Uterus (tissue), 4 donors: ENCODE results near the gene STX2. TPM values are rescaled to one million over a fixed set of nuclear protein-coding genes. Genes with fewer than 3 reads are reported as not detected.

Source experiments
- DNase-seq, 2 donors: peaks; one replicate each; pipeline ENCODE4 v3.0.0-alpha.2; 2019 to 2020
- H3K27ac ChIP-seq, 2 donors: fragments of 200-600 bp; sonication (generic); 1 replicate in 1 of 2; 2 replicates in 1 of 2; pipeline ENCODE4 v1.5.1; 2016 to 2018
- H3K27me3 ChIP-seq, 2 donors: fragments of 200-600 bp; sonication (generic); one replicate each; pipeline ENCODE4 v1.5.1; 2018 to 2019; ENCODE audit warnings: control low read depth in 1 of 2
- H3K36me3 ChIP-seq, 2 donors: fragments of 200-600 bp; sonication (generic); one replicate each; pipeline ENCODE4 v1.5.1; 2019; ENCODE audit warnings: control low read depth in 1 of 2
- H3K4me1 ChIP-seq, 2 donors: fragments of 200-600 bp; sonication (generic); one replicate each; pipeline ENCODE4 v1.5.1; 2018 to 2019; ENCODE audit warnings: control low read depth in 1 of 2
- H3K4me3 ChIP-seq, 2 donors: fragments of 200-600 bp; sonication (generic); 1 replicate in 1 of 2; 2 replicates in 1 of 2; pipeline ENCODE4 v1.5.1; 2018 to 2019; ENCODE audit warnings: mild to moderate bottlenecking in 1 of 2
- H3K9me3 ChIP-seq, 2 donors: fragments of 200-600 bp; sonication (generic); one replicate each; pipeline ENCODE4 v1.5.1; 2019; ENCODE audit warnings: control low read depth in 1 of 2
- POLR2A ChIP-seq, 2 donors: fragments of 450-650 bp; IDR thresholded peaks; one replicate each; pipeline ENCODE4 v1.6.1; 2016; ENCODE audit warnings: antibody characterized with exemption in 2 of 2, mild to moderate bottlenecking in 1 of 2, moderate library complexity in 1 of 2
- intact Hi-C: fragments of 100-400 bp; cut with DNase I; formaldehyde crosslinking; loops from one replicate; pipeline ENCODE4 v1.15.1; 2023; ENCODE audit warnings: low total_unique reads
- total RNA-seq, 4 donors: library from RNA; depleted of rRNA in 3 of 4; stranded (reverse); fragments of >200 nt in 3 of 4; gene quantifications; one replicate each; pipeline versions ENCODE4 v1.1.0 to v1.2.4, GENCODE V29; 2014 to 2023
- TF ChIP-seq, protein P1 (sequence below), 4 experiments: fragments of 200-600 bp in 2 of 4; fragments of 450-650 bp in 2 of 4; sonication (generic) in 2 of 4; IDR thresholded peaks; one replicate each; pipeline ENCODE4 v1.5.1; 2016 to 2019; ENCODE audit warnings: antibody characterized with exemption in 4 of 4, mild to moderate bottlenecking in 2 of 4, moderate library complexity in 1 of 4
- donor health status: DM: yes; HTN: yes; CAD: no.

The STX2 gene
- total RNA-seq, 4 donors from 2014 or later = 33.5 to 44.6 (median 35.4) TPM

DNA sequence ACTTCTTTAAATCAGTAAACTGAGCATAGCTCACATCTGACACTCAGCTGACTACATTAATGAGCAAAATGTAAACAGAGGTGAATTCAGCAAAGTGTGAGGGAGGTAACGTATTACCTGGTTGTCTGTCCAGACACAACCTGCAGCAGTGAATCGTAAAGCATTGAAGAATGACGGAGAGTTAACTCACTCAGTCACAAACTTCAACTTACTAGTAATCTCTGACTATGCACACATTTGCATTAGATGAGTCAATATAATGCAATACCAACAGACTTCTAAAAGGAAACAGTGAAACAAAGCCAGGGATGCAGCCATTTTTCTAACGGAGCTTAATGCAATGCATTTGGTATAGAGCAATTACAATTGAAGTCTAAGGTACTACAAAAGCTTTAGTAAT lies 40.0 kb downstream of the STX2 start:
- Histone ChIP-seq H3K27ac (no peak overlapping the region), H3K4me1 (no peaks in the 10 kb centered on the region), H3K9me3 (no peaks in the 10 kb centered on the region), H3K27me3 (no peaks in the 10 kb centered on the region), H3K4me3 (no peak overlapping the region), H3K36me3 (no peaks in the 10 kb centered on the region)
- TF ChIP-seq, protein P1, sequence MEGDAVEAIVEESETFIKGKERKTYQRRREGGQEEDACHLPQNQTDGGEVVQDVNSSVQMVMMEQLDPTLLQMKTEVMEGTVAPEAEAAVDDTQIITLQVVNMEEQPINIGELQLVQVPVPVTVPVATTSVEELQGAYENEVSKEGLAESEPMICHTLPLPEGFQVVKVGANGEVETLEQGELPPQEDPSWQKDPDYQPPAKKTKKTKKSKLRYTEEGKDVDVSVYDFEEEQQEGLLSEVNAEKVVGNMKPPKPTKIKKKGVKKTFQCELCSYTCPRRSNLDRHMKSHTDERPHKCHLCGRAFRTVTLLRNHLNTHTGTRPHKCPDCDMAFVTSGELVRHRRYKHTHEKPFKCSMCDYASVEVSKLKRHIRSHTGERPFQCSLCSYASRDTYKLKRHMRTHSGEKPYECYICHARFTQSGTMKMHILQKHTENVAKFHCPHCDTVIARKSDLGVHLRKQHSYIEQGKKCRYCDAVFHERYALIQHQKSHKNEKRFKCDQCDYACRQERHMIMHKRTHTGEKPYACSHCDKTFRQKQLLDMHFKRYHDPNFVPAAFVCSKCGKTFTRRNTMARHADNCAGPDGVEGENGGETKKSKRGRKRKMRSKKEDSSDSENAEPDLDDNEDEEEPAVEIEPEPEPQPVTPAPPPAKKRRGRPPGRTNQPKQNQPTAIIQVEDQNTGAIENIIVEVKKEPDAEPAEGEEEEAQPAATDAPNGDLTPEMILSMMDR (IDR thresholded peaks at IDR 0.05) = no peak
- TF ChIP-seq POLR2A (IDR thresholded peaks at IDR 0.05) = no peak
- intact Hi-C loops = no loop called here
- DNase-seq = no peak

DNA sequence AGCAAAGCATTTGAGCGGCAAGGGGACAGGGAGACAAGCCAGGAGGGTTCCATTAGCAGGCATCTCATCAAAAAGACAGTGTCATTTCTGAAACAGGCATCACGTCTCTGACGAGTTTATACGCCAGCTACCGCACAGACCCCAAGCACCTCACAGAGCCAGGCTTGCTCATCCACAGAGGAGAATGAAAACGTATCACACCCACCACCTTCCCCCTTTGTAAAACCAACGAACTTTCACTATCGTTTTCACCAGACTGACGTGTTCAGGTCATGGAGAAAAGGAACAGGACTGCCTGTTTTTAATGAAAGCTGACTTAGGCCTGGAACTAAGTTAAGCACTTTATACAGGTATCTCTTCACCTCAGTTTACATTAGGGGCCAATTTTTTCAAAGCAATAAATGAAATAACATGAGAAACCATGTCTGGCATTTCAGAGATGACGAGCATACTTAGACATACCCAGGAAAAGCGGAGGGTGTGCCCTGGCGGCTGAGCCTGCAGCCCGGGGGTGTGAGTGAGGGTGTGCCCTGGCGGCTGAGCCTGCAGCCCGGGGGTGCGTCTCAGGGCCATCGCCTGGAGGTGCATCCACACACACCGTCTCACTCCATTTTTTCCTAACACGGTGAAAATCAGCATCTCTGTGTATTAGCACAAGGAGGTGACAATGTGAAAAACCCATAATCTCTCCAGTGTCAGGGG lies 41.9 kb downstream of the STX2 start:
- intact Hi-C loops = no loop called here
- H3K4me3 ChIP-seq = no peak overlapping the region
- TF ChIP-seq, protein P1 (IDR thresholded peaks at IDR 0.05) = no peak
- no peak for DNase-seq
- H3K27ac ChIP-seq = no peak overlapping the region
- H3K36me3 ChIP-seq = no peaks in the 10 kb centered on the region
- H3K9me3 ChIP-seq = no peaks in the 10 kb centered on the region
- H3K4me1 ChIP-seq = no peaks in the 10 kb centered on the region
- no peaks in the 10 kb centered on the region for H3K27me3 ChIP-seq

DNA sequence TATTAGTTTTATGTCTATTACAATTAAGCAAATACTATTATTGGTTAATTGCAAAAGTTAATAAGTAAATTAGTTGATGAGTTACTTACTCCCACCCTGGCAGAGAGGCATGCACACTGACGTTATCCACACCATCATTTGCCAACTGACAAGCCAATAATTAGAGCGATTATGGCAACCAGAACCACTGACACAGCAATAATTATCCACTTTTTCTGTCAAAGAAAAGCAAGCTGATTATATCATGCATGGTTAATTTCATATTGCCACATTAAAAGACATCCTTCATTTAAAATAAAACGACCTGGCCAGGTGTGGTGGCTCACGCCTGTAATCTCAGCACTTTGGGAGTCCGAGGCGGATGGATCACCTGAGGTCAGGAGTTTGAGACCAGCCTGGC lies 43.1 kb downstream of the STX2 start:
- H3K4me3 ChIP-seq = no peak overlapping the region
- no peak overlapping the region for H3K27ac ChIP-seq
- H3K36me3 ChIP-seq = no peaks in the 10 kb centered on the region
- no peaks in the 10 kb centered on the region for H3K4me1 ChIP-seq
- TF ChIP-seq, protein P1 (IDR thresholded peaks at IDR 0.05) = no peak
- no peak for TF ChIP-seq POLR2A (IDR thresholded peaks at IDR 0.05)
- H3K9me3 ChIP-seq = no peaks in the 10 kb centered on the region
- no peak for DNase-seq
- no peaks in the 10 kb centered on the region for H3K27me3 ChIP-seq
- intact Hi-C loops = no loop called here

DNA sequence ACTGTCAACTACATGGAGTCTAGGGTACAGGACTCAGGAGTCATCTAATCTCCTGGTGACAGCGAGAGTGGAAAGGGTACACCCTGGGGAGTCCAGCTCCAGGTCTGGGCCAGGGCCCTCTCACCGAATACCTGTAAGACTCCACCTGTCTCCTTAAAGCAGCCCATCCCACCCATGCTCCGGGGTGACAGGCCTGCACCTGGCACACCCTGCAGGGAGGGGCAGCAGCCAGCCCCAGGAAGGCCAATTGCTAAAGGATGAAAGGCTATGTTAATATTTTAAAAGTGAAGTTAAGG lies 45.5 kb downstream of the STX2 start:
- intact Hi-C loops = no loop called here

DNA sequence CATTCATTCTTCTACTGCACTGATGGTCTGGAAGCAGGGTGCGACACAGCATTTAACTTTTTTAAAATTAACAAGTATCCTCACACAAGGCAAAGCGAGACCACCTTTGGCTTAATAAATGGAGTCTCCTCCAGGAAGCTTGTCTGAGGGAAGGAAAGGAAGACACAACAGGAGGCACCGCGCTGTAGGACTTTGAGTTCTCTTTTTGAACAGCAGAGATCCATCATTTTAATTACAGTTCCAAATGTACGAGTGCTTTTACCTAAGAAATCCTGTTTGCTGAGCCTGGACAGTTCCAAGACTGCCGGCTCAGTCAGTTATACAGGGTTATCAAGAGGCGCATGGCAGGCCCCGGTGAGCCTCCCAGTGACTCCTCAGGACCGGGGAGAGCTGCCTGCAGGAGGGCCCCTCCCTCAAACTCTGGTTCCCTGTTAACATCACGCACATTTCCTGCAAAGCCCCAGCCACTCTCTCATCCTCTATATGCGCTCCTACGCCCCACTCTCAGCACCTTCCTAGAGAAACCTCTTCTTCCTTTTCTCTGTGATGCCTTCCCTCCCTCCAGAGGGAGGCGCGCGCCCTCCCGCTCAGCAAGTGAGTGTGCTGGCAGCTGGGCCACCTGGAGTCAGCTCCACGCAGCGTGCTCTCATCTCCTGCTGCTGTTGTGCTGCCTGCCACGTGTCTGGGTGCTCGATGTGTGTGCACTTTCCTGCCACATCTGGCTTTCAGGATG lies 46.1 kb downstream of the STX2 start:
- no peak overlapping the region for H3K27ac ChIP-seq
- no peaks in the 10 kb centered on the region for H3K36me3 ChIP-seq
- H3K9me3 ChIP-seq = no peaks in the 10 kb centered on the region
- intact Hi-C loops = no loop called here
- H3K27me3 ChIP-seq = no peaks in the 10 kb centered on the region
- DNase-seq = no peak
- TF ChIP-seq, protein P1 (IDR thresholded peaks at IDR 0.05) = no peak
- no peak for TF ChIP-seq POLR2A (IDR thresholded peaks at IDR 0.05)
- H3K4me1 ChIP-seq = no peaks in the 10 kb centered on the region
- no peak overlapping the region for H3K4me3 ChIP-seq

More for the DNA sequence above, 45.5 kb downstream of the STX2 start:
- Histone ChIP-seq H3K4me3 (no peak overlapping the region), H3K27me3 (no peaks in the 10 kb centered on the region), H3K9me3 (no peaks in the 10 kb centered on the region), H3K27ac (no peak overlapping the region), H3K4me1 (no peaks in the 10 kb centered on the region), H3K36me3 (no peaks in the 10 kb centered on the region)
- DNase-seq = no peak
- TF ChIP-seq, protein P1 (IDR thresholded peaks at IDR 0.05) = no peak
- no peak for TF ChIP-seq POLR2A (IDR thresholded peaks at IDR 0.05)
